Esophagus squamous epithelium (tissue), 5 donors: ENCODE data around the gene MYL5. TPM values are rescaled to one million over a fixed set of nuclear protein-coding genes. Genes with fewer than 3 reads are reported as not detected.

ENCODE experiments used
- DNase-seq: peaks from one replicate; lab custom pipeline; 2025; lab: John Stamatoyannopoulos, UW
- H3K27ac ChIP-seq, 4 donors: fragments of 200-600 bp; sonication (generic); one replicate each; pipeline ENCODE4 v1.5.1; 2016 to 2019; ENCODE audit warnings: mild to moderate bottlenecking in 1 of 4
- H3K27me3 ChIP-seq, 4 donors: fragments of 200-600 bp; sonication (generic); 1 replicate in 3 of 4; 2 replicates in 1 of 4; pipeline versions ENCODE4 v1.5.1 to v1.6.0; 2017 to 2021; ENCODE audit warnings: antibody characterized with exemption in 1 of 4
- H3K36me3 ChIP-seq, 3 donors: fragments of 200-600 bp; sonication (generic); one replicate each; pipeline ENCODE4 v1.5.1; 2016 to 2019
- H3K4me1 ChIP-seq, 3 donors: fragments of 200-600 bp; sonication (generic); one replicate each; pipeline ENCODE4 v1.5.1; 2017 to 2019
- H3K4me3 ChIP-seq, 4 donors: fragments of 200-600 bp; sonication (generic); 1 replicate in 3 of 4; 2 replicates in 1 of 4; pipeline ENCODE4 v1.5.1; 2016 to 2019; ENCODE audit warnings: mild to moderate bottlenecking in 2 of 4, moderate library complexity in 1 of 4
- H3K9me3 ChIP-seq, 3 donors: fragments of 200-600 bp; sonication (generic); one replicate each; pipeline ENCODE4 v1.5.1; 2016 to 2019
- POLR2A ChIP-seq, 4 donors: fragments of 450-650 bp; IDR thresholded peaks; one replicate each; pipeline ENCODE4 v1.6.1; 2017; ENCODE audit warnings: antibody characterized with exemption in 4 of 4, mild to moderate bottlenecking in 4 of 4, moderate library complexity in 3 of 4
- WGBS, 2 donors: methylation state at CpG; one replicate each; pipeline ENCODE4 v1.1.5; 2018; 5-methylcytosine and 5-hydroxymethylcytosine counted together
- intact Hi-C: fragments of 100-400 bp; cut with DNase I; formaldehyde crosslinking; loops from one replicate; pipeline ENCODE4 v1.15.0; 2022
- total RNA-seq, 4 donors: library from RNA; depleted of rRNA; stranded (reverse); fragments of >200 nt; gene quantifications; one replicate each; pipeline ENCODE4 v1.1.0, GENCODE V29; 2016
- TF ChIP-seq, protein P1 (sequence below), 6 experiments: fragments of 450-650 bp in 4 of 6; fragments of 200-600 bp in 2 of 6; sonication (generic) in 2 of 6; IDR thresholded peaks; one replicate each; pipeline ENCODE4 v1.5.1; 2016 to 2019; ENCODE audit warnings: antibody characterized with exemption in 6 of 6, mild to moderate bottlenecking in 4 of 6, moderate library complexity in 4 of 6
- donor health status: DM: yes; HTN: yes; CAD: no.

MYL5 gene
- total RNA-seq, 4 donors from 2014 or later, result 7.2 to 19.5 (median 12.8) TPM

DNA sequence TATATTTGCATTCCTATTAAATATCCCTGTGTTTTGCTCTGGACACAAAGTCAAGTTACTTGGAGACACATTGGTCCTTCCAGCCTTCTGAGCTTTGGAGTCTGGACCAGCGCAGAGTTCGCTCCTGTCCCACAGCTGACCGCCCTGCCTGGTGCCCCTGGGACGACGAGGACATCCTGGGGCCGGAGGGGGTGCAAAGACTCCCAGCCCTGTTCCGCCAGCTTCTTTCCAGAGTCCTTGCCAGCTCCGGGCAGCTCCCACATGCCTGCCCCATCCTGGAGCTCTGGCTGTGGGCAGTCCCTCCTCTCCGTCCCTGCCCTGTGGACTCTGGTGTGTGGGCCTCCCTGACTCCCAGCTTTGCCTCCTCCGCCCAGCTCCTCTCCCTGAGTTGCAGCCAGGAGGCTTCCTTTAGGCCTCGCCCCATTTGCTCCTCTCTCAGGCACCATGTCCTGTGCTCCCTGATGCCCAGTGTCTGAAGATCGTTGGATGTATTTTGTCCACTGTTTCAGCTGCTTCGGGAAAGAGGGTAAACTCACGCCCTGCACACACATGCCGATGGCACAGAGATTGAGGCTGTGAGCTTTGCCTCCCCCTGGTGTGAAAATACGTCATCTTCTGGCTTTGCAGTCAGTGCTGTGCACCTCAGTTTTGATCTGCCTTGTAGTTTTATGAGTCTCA lies 26.4 kb downstream of the MYL5 start:
- intact Hi-C loops, result no loop called here
- no peak for DNase-seq
- H3K36me3 ChIP-seq, result no peaks in the 10 kb centered on the region
- TF ChIP-seq, protein P1, sequence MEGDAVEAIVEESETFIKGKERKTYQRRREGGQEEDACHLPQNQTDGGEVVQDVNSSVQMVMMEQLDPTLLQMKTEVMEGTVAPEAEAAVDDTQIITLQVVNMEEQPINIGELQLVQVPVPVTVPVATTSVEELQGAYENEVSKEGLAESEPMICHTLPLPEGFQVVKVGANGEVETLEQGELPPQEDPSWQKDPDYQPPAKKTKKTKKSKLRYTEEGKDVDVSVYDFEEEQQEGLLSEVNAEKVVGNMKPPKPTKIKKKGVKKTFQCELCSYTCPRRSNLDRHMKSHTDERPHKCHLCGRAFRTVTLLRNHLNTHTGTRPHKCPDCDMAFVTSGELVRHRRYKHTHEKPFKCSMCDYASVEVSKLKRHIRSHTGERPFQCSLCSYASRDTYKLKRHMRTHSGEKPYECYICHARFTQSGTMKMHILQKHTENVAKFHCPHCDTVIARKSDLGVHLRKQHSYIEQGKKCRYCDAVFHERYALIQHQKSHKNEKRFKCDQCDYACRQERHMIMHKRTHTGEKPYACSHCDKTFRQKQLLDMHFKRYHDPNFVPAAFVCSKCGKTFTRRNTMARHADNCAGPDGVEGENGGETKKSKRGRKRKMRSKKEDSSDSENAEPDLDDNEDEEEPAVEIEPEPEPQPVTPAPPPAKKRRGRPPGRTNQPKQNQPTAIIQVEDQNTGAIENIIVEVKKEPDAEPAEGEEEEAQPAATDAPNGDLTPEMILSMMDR (IDR thresholded peaks at IDR 0.05), result no peak
- no peak for TF ChIP-seq POLR2A (IDR thresholded peaks at IDR 0.05)
- WGBS, 2 donors, result 61 to 88% methylated on average over 12 to 13 of the region's 16 CpGs
- H3K27ac ChIP-seq, result no peak overlapping the region
- no peak overlapping the region for H3K4me3 ChIP-seq
- no peaks in the 10 kb centered on the region for H3K9me3 ChIP-seq
- no peaks in the 10 kb centered on the region for H3K27me3 ChIP-seq
- H3K4me1 ChIP-seq, result peaks cover 11 to 22% (median 13%) of the 10 kb centered on the region in 3 donors

DNA sequence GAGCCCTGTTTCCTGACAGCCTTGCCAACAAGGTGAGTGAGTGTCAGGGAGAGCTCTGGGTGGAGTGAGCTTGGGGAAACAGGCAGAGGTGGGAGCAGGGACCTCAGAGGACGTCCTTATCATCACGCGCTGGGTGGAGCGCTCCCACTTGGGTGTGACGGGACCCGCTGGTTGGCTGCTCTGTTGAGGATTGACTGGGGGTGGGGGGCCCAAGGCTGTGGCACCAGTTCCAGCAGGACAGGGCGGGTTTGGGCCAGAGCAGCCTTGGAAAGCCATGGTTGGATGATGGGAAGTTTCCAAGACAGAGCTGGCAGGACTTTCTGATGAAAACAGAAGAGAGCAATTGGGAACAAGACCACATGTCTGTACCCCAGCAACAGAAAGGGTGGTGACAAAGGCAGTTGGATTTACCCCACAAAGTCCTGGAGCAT lies 28.3 kb downstream of the MYL5 start:
- H3K27ac ChIP-seq, result no peak overlapping the region
- H3K36me3 ChIP-seq, result no peaks in the 10 kb centered on the region
- intact Hi-C loops, result no loop called here
- H3K4me3 ChIP-seq, result no peak overlapping the region
- WGBS, 2 donors, result 60 to 72% methylated on average over 2 to 4 of the region's 7 CpGs
- no peak for DNase-seq
- H3K9me3 ChIP-seq, result no peaks in the 10 kb centered on the region
- no peaks in the 10 kb centered on the region for H3K27me3 ChIP-seq
- TF ChIP-seq, protein P1 (IDR thresholded peaks at IDR 0.05), result no peak
- no peak for TF ChIP-seq POLR2A (IDR thresholded peaks at IDR 0.05)
- peaks cover 18 to 36% (median 24%) of the 10 kb centered on the region in 3 donors for H3K4me1 ChIP-seq

DNA sequence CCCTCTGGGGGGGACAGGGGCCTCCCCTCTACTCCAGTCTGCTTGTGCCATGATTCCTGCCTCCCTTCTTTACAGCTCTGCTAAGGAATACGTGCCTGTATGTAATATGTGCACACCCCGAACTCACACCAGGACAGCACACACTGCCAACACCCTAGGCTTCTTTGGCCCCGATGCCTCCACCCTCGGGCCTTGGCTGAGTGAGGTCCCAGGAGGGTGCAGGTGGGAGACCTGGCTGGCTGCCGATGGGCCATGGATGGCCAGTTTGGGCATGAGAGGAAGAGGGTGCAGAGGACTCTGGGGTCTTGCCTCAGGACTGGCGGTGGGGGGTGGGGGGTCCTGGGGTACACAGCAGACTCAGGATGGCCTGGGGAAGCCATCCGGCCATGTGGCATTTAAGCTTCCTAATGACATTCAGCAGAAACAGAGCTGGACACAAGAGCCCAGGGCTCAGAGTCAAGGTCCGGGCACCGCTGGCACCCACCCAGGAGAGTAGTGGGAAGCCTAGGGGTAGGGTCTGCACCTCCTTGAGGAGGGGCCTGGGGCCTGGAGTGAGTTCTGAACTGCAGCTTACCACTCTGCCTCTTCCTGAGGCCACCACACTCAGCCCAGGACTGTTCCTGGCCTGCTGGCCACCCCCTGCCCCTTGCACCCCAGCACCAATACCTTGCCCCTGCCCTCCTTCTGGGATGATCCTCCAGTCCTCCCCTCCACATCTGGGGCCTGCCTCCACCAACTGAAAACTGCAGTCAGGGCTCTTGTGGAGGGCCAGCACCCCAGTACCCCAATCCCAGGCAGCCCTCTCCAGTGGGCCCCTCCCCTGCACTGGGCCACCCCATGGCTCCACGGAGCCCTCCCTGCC lies 29.2 kb downstream of the MYL5 start:
- Histone ChIP-seq H3K27me3 (no peaks in the 10 kb centered on the region), H3K4me1 (peaks cover 24 to 46% (median 31%) of the 10 kb centered on the region in 3 donors), H3K36me3 (no peaks in the 10 kb centered on the region), H3K4me3 (no peak overlapping the region), H3K27ac (no peak overlapping the region), H3K9me3 (no peaks in the 10 kb centered on the region)
- intact Hi-C loops, result no loop called here
- TF ChIP-seq, protein P1 (IDR thresholded peaks at IDR 0.05), result no peak
- TF ChIP-seq POLR2A (IDR thresholded peaks at IDR 0.05), result no peak
- WGBS, 2 donors, result 93% methylated on average over 4 of the region's 10 CpGs; no CpG with 5 or more reads in 1 of the 2 donors
- no peak for DNase-seq

DNA sequence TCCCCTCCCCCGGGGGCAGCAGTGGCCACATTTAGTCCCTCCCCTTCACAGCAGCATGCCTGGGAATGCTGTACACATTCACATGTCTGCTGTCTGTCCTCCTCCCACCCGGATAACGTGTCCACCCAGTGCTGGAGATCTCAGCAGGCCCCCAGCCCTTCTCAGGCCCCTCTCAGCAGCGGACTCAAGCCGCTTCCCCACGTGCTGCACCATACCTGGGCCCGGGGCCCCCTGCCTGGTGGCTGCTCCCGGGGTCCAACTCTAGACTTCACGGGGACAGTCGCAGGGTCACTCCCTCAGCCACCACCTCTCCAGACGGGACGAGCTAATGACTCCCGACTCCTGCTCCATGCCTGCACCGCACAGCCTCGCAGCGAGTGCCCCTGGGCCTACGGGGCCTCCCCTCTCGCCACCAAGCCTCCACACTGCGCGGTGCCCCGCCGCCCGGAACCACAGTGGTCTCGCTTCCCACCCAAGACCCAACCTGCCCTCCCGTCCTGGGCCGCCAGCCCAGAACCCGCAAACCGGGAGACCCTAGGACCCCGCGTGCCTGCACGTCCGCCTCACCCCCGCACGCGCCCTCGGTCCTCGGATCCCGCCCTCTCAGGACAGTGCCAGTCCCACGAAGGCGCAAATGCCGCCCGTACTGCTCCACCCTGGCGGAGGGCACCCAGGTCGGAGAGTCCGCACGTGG lies 30.0 kb downstream of the MYL5 start:
- Histone ChIP-seq H3K27me3 (no peaks in the 10 kb centered on the region), H3K4me3 (no peak overlapping the region), H3K36me3 (no peaks in the 10 kb centered on the region), H3K27ac (no peak overlapping the region), H3K4me1 (peaks cover 27 to 49% (median 34%) of the 10 kb centered on the region in 3 donors), H3K9me3 (no peaks in the 10 kb centered on the region)
- no peak for DNase-seq
- intact Hi-C loops, result no loop called here
- no peak for TF ChIP-seq POLR2A (IDR thresholded peaks at IDR 0.05)
- TF ChIP-seq, protein P1 (IDR thresholded peaks at IDR 0.05), result no peak
- 92 to 94% methylated on average over 18 to 30 of the region's 46 CpGs for WGBS, 2 donors
